ENCODE measurements around the gene WWOX. TPM values are rescaled to one million over a fixed set of nuclear protein-coding genes. Genes with fewer than 3 reads are reported as not detected.

The WWOX gene
- total and polyA plus RNA-seq, 2 of the 4 experiments (the other 2 are of a cell fraction), result 2.7 to 5.4 TPM

DNA sequence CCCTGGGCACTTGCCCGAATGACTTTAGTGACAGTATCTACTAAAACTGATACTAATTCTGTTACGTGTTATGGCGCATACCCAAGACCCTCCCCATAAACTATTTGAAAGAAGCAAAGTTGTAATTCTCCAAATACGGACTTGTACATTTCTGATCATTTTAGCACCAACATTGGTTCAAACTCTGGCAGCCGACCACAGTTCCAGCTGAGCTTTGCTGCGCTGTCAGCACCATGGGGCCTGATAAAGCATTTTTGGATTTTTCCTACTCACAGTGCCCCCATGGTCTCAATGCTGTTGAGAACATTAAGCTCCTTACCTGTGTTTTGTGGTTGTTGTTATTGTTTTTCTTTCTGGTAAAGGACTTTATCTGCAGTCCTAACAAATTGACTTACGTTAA is 1040.3 kb downstream of the WWOX start:
- peaks cover 26% of the 10 kb centered on the region for H3K9me3 ChIP-seq (ENCODE audit: control insufficient read depth, insufficient read depth, low read length)
- ATAC-seq (ENCODE audit: low read depth) (no peak), DNase-seq (no peak)
- H3K4ac ChIP-seq (ENCODE audit: low read depth, low read length), result no peak overlapping the region
- no peak overlapping the region for H3K18ac ChIP-seq (ENCODE audit: low read depth, low read length)
- dilution Hi-C loops (cut with HindIII; ENCODE audit: low sequenced_read_pairs, unreplicated experiment), result no loop called here
- ChIA-PET POLR2A (ENCODE audit: unreplicated experiment) (no interaction called here), CTCF (no interaction called here)
- TF ChIP-seq CEBPB (IDR thresholded peaks at IDR 0.05; ENCODE audit: low read depth, low read length) (no peak), RFX5 (IDR thresholded peaks at IDR 0.05; ENCODE audit: low read depth, low read length) (no peak), CTCF (conservative IDR thresholded peaks at IDR 0.05; ENCODE audit: low read depth, low read length) (no peak), SMC3 (IDR thresholded peaks at IDR 0.05; ENCODE audit: low read depth, low read length) (no peak), FOS (IDR thresholded peaks at IDR 0.05; ENCODE audit: low read depth, low read length) (no peak)
- TF ChIP-seq, protein P1, sequence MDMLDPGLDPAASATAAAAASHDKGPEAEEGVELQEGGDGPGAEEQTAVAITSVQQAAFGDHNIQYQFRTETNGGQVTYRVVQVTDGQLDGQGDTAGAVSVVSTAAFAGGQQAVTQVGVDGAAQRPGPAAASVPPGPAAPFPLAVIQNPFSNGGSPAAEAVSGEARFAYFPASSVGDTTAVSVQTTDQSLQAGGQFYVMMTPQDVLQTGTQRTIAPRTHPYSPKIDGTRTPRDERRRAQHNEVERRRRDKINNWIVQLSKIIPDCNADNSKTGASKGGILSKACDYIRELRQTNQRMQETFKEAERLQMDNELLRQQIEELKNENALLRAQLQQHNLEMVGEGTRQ (IDR thresholded peaks at IDR 0.05; ENCODE audit: low read depth, low read length), result no peak
- no peaks in the 10 kb centered on the region for H3K27me3 ChIP-seq (ENCODE audit: control insufficient read depth, insufficient read depth, low read length)
- H4K91ac ChIP-seq (ENCODE audit: insufficient read depth, low read depth, low read length), result no peak overlapping the region
- no peak overlapping the region for H3K14ac ChIP-seq (replicated peaks; ENCODE audit: low read depth, low read length)
- no peak overlapping the region for H4K5ac ChIP-seq (ENCODE audit: low read depth, low read length)
- intact Hi-C loops (cut with micrococcal nuclease), result no loop called here
- H3K9me1 ChIP-seq (ENCODE audit: insufficient read depth, low read length), result no peaks in the 10 kb centered on the region
- no TSS peak for BruUV-seq (replicated peaks)
- H2AK9ac ChIP-seq (replicated peaks; ENCODE audit: low read depth, low read length, poor library complexity), result no peak overlapping the region
- no peak overlapping the region for H3K27ac ChIP-seq (ENCODE audit: insufficient read depth, low read length)
- H3K36me3 ChIP-seq (ENCODE audit: control insufficient read depth, insufficient read depth, low read length), result no peaks in the 10 kb centered on the region
- no peak overlapping the region for H3K56ac ChIP-seq (ENCODE audit: extremely low read depth, insufficient read depth, low read length)
- H2BK15ac ChIP-seq (ENCODE audit: low read depth, low read length), result no peak overlapping the region
- no peak overlapping the region for H3K4me3 ChIP-seq (ENCODE audit: insufficient read depth, low read depth, low read length)
- H3K4me2 ChIP-seq (ENCODE audit: low read depth, low read length), result no peak overlapping the region
- no peak overlapping the region for H2AK5ac ChIP-seq (ENCODE audit: low read depth, low read length)
- H3K23ac ChIP-seq (ENCODE audit: low read depth, low read length), result no peak overlapping the region
- no peak overlapping the region for H2BK5ac ChIP-seq (ENCODE audit: low read depth, low read length, poor library complexity, severe bottlenecking)
- WGBS, 2 experiments (ENCODE audit: extremely low coverage in 2 of 2, insufficient read length in 1 of 2), result no CpG with 5 or more reads among the region's 7 CpGs
- no peak overlapping the region for H3K9ac ChIP-seq (ENCODE audit: low read depth, low read length)
- no peaks in the 10 kb centered on the region for H3K79me1 ChIP-seq (ENCODE audit: low read depth in 1 of 2, low read length in 2 of 2)
- no peaks in the 10 kb centered on the region for H4K20me1 ChIP-seq (ENCODE audit: insufficient read depth, low read length)
- no peaks in the 10 kb centered on the region for H3K4me1 ChIP-seq (ENCODE audit: control insufficient read depth, insufficient read depth, low read length)
- no peak overlapping the region for H2BK120ac ChIP-seq (ENCODE audit: low read depth, low read length)
- no peak overlapping the region for H4K8ac ChIP-seq (ENCODE audit: low read depth in 2 of 2, low read length in 2 of 2)
- in situ Hi-C loops (cut with MboI; ENCODE audit: low sequenced_read_pairs), result no loop called here
- no peak overlapping the region for H2BK20ac ChIP-seq (ENCODE audit: low read depth, low read length)
- H2AFZ ChIP-seq (replicated peaks; ENCODE audit: low read length, poor library complexity), result no peak overlapping the region
